ENCODE measurements around the gene MAP3K10. TPM values are rescaled to one million over a fixed set of nuclear protein-coding genes. Genes with fewer than 3 reads are reported as not detected.

Gene MAP3K10
- total and polyA plus RNA-seq, 9 of the 15 experiments (the other 6 are each of a cell fraction or from before 2014, with no cell fraction given): 0.01 to 8.0 (median 2.7) TPM; not detected in 1

DNA sequence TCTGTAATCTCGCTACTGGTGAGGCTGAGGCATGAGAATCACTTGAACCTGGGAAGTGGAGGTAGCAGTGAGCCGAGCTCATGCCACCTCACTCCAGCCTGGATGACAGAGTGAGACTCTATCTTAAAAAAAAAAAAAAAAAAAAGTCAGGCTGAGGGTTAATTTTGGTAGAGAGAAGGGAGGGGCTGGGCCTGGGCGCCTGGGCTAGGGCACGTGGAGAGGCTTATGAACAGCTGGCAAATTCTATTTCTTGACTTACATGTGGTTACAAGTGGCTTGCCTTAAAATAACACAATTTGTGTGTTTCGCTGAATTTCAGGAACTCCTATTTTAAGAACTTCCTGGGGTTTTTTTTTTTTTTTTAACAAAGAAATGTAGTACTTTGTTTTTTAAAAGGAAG, 47.6 kb upstream of the MAP3K10 start:
- Histone ChIP-seq H3K27me3 (ENCODE audit: control insufficient read depth in 2 of 2, insufficient read depth in 2 of 2, low read length in 2 of 2) (peaks cover 3 to 15% of the 10 kb centered on the region in 2 experiments; a peak in 3 of 5 replicates), H3K9ac (ENCODE audit: insufficient read depth in 1 of 2, low read depth in 2 of 2, low read length in 2 of 2) (no peak overlapping the region), H3K79me2 (ENCODE audit: control insufficient read depth, insufficient read depth, low read length) (no peaks in the 10 kb centered on the region), H3K4me2 (ENCODE audit: insufficient read depth, low read length) (no peak overlapping the region), H4K20me1 (replicated peaks; ENCODE audit: control insufficient read depth, insufficient read depth, low read length) (no peaks in the 10 kb centered on the region), H3K9me3 (replicated peaks; ENCODE audit: control insufficient read depth, insufficient read depth, low read depth, low read length) (no peaks in the 10 kb centered on the region), H3K36me3 (ENCODE audit: control insufficient read depth, insufficient read depth, low read length) (no peaks in the 10 kb centered on the region), H3K4me1 (replicated peaks in 1 of 2; ENCODE audit: control insufficient read depth in 2 of 2, insufficient read depth in 2 of 2, low read length in 2 of 2) (peaks cover 0 to 6% of the 10 kb centered on the region in 2 experiments; a peak in 3 of 5 replicates), H3K27ac (ENCODE audit: extremely low read depth, low read depth, low read length) (no peak overlapping the region), H3K9me1 (ENCODE audit: control insufficient read depth, insufficient read depth, low read length) (no peaks in the 10 kb centered on the region), H2AFZ (ENCODE audit: low read depth, low read length) (no peak overlapping the region), H3K4me3 (no peak overlapping the region)
- no peak for DNase-seq (ENCODE audit: extremely low read depth in 1 of 4, low spot score in 3 of 4)
- no peak for ATAC-seq
- 18% methylated on average over 5 of the region's 5 CpGs for WGBS (ENCODE audit: insufficient coverage, low coverage, missing lambda C conversion rate)
- ChIA-PET POLR2A (no interaction called here), CTCF (ENCODE audit: low intra/inter-chr PET ratio) (interaction anchor here (0.5 kb wide), 1 partner anchor 67 kb away, joined by 3 read pairs; no protein-coding TSS in a partner anchor)
- in situ Hi-C loops (cut with MboI) (no loop called here), intact Hi-C loops (cut with micrococcal nuclease) (loop anchor here (10.0 kb wide), 1 partner anchor 221 kb away; no protein-coding TSS in a partner anchor)
- no peak for FAIRE-seq
- BruUV-seq (replicated peaks): no TSS peak
- TF ChIP-seq, protein P1, sequence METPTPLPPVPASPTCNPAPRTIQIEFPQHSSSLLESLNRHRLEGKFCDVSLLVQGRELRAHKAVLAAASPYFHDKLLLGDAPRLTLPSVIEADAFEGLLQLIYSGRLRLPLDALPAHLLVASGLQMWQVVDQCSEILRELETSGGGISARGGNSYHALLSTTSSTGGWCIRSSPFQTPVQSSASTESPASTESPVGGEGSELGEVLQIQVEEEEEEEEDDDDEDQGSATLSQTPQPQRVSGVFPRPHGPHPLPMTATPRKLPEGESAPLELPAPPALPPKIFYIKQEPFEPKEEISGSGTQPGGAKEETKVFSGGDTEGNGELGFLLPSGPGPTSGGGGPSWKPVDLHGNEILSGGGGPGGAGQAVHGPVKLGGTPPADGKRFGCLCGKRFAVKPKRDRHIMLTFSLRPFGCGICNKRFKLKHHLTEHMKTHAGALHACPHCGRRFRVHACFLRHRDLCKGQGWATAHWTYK (CRISPR knock-in tag; IDR thresholded peaks at IDR 0.05): no peak
- TF ChIP-seq NR2F6 (CRISPR knock-in tag; IDR thresholded peaks at IDR 0.05) (no peak), RBM34 (IDR thresholded peaks at IDR 0.05; ENCODE audit: borderline replicate concordance, insufficient read depth, low read length) (no peak), ZSCAN32 (CRISPR knock-in tag; IDR thresholded peaks at IDR 0.05) (no peak), ZNF282 (CRISPR knock-in tag; IDR thresholded peaks at IDR 0.05) (no peak), GATAD2A (IDR thresholded peaks at IDR 0.05) (no peak), PTRF (tag; IDR thresholded peaks at IDR 0.05) (no peak), TAF1 (IDR thresholded peaks at IDR 0.05; ENCODE audit: control insufficient read depth, extremely low read depth, insufficient read depth, low read length, severe bottlenecking) (no peak), XRCC3 (IDR thresholded peaks at IDR 0.05) (no peak), ZNF75A (CRISPR knock-in tag; IDR thresholded peaks at IDR 0.05) (no peak), ZBTB8A (IDR thresholded peaks at IDR 0.05; ENCODE audit: partially characterized antibody) (no peak)
- TF ChIP-seq, protein P2, sequence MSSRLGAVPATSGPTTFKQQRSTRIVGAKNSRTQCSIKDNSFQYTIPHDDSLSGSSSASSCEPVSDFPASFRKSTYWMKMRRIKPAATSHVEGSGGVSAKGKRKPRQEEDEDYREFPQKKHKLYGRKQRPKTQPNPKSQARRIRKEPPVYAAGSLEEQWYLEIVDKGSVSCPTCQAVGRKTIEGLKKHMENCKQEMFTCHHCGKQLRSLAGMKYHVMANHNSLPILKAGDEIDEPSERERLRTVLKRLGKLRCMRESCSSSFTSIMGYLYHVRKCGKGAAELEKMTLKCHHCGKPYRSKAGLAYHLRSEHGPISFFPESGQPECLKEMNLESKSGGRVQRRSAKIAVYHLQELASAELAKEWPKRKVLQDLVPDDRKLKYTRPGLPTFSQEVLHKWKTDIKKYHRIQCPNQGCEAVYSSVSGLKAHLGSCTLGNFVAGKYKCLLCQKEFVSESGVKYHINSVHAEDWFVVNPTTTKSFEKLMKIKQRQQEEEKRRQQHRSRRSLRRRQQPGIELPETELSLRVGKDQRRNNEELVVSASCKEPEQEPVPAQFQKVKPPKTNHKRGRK (tag; IDR thresholded peaks at IDR 0.05): no peak
- TF ChIP-seq, protein P3, sequence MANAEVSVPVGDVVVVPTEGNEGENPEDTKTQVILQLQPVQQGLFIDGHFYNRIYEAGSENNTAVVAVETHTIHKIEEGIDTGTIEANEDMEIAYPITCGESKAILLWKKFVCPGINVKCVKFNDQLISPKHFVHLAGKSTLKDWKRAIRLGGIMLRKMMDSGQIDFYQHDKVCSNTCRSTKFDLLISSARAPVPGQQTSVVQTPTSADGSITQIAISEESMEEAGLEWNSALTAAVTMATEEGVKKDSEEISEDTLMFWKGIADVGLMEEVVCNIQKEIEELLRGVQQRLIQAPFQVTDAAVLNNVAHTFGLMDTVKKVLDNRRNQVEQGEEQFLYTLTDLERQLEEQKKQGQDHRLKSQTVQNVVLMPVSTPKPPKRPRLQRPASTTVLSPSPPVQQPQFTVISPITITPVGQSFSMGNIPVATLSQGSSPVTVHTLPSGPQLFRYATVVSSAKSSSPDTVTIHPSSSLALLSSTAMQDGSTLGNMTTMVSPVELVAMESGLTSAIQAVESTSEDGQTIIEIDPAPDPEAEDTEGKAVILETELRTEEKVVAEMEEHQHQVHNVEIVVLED (CRISPR knock-in tag; IDR thresholded peaks at IDR 0.05): no peak
- TF ChIP-seq, protein P4, sequence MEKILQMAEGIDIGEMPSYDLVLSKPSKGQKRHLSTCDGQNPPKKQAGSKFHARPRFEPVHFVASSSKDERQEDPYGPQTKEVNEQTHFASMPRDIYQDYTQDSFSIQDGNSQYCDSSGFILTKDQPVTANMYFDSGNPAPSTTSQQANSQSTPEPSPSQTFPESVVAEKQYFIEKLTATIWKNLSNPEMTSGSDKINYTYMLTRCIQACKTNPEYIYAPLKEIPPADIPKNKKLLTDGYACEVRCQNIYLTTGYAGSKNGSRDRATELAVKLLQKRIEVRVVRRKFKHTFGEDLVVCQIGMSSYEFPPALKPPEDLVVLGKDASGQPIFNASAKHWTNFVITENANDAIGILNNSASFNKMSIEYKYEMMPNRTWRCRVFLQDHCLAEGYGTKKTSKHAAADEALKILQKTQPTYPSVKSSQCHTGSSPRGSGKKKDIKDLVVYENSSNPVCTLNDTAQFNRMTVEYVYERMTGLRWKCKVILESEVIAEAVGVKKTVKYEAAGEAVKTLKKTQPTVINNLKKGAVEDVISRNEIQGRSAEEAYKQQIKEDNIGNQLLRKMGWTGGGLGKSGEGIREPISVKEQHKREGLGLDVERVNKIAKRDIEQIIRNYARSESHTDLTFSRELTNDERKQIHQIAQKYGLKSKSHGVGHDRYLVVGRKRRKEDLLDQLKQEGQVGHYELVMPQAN (IDR thresholded peaks at IDR 0.05; ENCODE audit: borderline replicate concordance): no peak

Data from K562 (cell line).